Neural cell (in vitro differentiated cells): ENCODE data around the gene INA.

Source experiments
- EP300 ChIP-seq: fragments of 450-650 bp; conservative IDR thresholded peaks from 2 replicates; pipeline ENCODE4 v1.6.1; 2014; ENCODE audit warnings: antibody characterized with exemption, mild to moderate bottlenecking, moderate library complexity; ENCODE audit not compliant: poor library complexity, severe bottlenecking
- EZH2 ChIP-seq: fragments of 200-600, 300-800 bp; shearing (Covaris generic), sonication (generic); IDR thresholded peaks from 2 replicates; pipeline ENCODE4 v1.6.1; 2014; ENCODE audit warnings: antibody characterized with exemption, low read length, borderline replicate concordance, mild to moderate bottlenecking; ENCODE audit not compliant: insufficient read depth, poor library complexity, severe bottlenecking
- MXI1 ChIP-seq: fragments of 450-650 bp; conservative IDR thresholded peaks from 2 replicates; pipeline ENCODE4 v1.6.1; 2014; ENCODE audit warnings: antibody characterized with exemption, mild to moderate bottlenecking; ENCODE audit not compliant: poor library complexity, severe bottlenecking
- REST ChIP-seq: IDR thresholded peaks from 2 replicates; pipeline ENCODE4 v1.6.1; 2012; ENCODE audit warnings: borderline replicate concordance
- TAF1 ChIP-seq: IDR thresholded peaks from 2 replicates; pipeline ENCODE4 v1.6.1; 2012; ENCODE audit warnings: low read depth
- TF ChIP-seq, protein P1 (sequence below): fragments of 450-650 bp; IDR thresholded peaks from 2 replicates; pipeline ENCODE4 v1.5.1; 2014; ENCODE audit warnings: antibody characterized with exemption, mild to moderate bottlenecking, moderate library complexity; ENCODE audit not compliant: poor library complexity, severe bottlenecking

GRCh38 chr10:103259989-103260388, 16.9 kb upstream of the INA start:
- TF ChIP-seq, protein P1, sequence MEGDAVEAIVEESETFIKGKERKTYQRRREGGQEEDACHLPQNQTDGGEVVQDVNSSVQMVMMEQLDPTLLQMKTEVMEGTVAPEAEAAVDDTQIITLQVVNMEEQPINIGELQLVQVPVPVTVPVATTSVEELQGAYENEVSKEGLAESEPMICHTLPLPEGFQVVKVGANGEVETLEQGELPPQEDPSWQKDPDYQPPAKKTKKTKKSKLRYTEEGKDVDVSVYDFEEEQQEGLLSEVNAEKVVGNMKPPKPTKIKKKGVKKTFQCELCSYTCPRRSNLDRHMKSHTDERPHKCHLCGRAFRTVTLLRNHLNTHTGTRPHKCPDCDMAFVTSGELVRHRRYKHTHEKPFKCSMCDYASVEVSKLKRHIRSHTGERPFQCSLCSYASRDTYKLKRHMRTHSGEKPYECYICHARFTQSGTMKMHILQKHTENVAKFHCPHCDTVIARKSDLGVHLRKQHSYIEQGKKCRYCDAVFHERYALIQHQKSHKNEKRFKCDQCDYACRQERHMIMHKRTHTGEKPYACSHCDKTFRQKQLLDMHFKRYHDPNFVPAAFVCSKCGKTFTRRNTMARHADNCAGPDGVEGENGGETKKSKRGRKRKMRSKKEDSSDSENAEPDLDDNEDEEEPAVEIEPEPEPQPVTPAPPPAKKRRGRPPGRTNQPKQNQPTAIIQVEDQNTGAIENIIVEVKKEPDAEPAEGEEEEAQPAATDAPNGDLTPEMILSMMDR = no peak
- no peak for TF ChIP-seq REST
- TF ChIP-seq EZH2 = no peak
- no peak for TF ChIP-seq MXI1
- no peak for TF ChIP-seq TAF1
- no peak for TF ChIP-seq EP300
